Body of pancreas (tissue), 4 donors: Measurements from ENCODE around the gene TMEM204.

Experiments
- CTCF ChIP-seq, 7 experiments: fragments of 450-650 bp in 4 of 7; fragments of 200-600 bp in 3 of 7; sonication (generic) in 3 of 7; IDR thresholded peaks; one replicate each; pipeline ENCODE4 v1.5.1; 2016 to 2019; ENCODE audit warnings: antibody characterized with exemption in 7 of 7
- POLR2A ChIP-seq, 3 donors: fragments of 450-650 bp; IDR thresholded peaks; one replicate each; pipeline ENCODE4 v1.6.1; 2016; ENCODE audit warnings: antibody characterized with exemption in 3 of 3, mild to moderate bottlenecking in 2 of 3

GRCh38 chr16:1508494-1509187 is 24.8 kb upstream of the TMEM204 start:
- TF ChIP-seq CTCF (IDR thresholded peaks at IDR 0.05), result no peak
- no peak for TF ChIP-seq POLR2A (IDR thresholded peaks at IDR 0.05)
